IMR-90 (cell line): Measurements from ENCODE around the gene AAK1.

ENCODE experiments used
- CEBPB ChIP-seq: IDR thresholded peaks from 2 replicates; pipeline ENCODE4 v1.6.1; 2012; ENCODE audit warnings: low read depth, low read length, improper control_type of control experiment
- MAFK ChIP-seq: IDR thresholded peaks from 2 replicates; pipeline ENCODE4 v1.6.1; 2012; ENCODE audit warnings: low read depth, low read length, improper control_type of control experiment
- MXI1 ChIP-seq: IDR thresholded peaks from 2 replicates; pipeline ENCODE4 v1.6.1; 2012; ENCODE audit warnings: low read depth, mild to moderate bottlenecking, low read length, moderate library complexity, borderline replicate concordance
- POLR2A ChIP-seq: IDR thresholded peaks from 2 replicates; pipeline ENCODE4 v1.6.1; 2012; ENCODE audit warnings: mild to moderate bottlenecking, low read depth, low read length
- RAD21 ChIP-seq: IDR thresholded peaks from 2 replicates; pipeline ENCODE4 v1.6.1; 2012; ENCODE audit warnings: low read length, improper control_type of control experiment
- RCOR1 ChIP-seq: IDR thresholded peaks from 2 replicates; pipeline ENCODE4 v1.6.1; 2012; ENCODE audit warnings: mild to moderate bottlenecking, low read length, improper control_type of control experiment; ENCODE audit not compliant: insufficient replicate concordance
- RFX5 ChIP-seq: IDR thresholded peaks from 2 replicates; pipeline ENCODE4 v1.8.0; 2012; ENCODE audit warnings: low read depth, mild to moderate bottlenecking, low read length, moderate library complexity
- SMC3 ChIP-seq: fragments of 150-350 bp; IDR thresholded peaks from 2 replicates; pipeline ENCODE4 v1.6.1; 2016; ENCODE audit warnings: low read depth, mild to moderate bottlenecking, antibody characterized with exemption, low read length, moderate library complexity
- TF ChIP-seq, protein P1 (sequence below): conservative IDR thresholded peaks from 2 replicates; pipeline ENCODE4 v1.5.1; 2012; ENCODE audit warnings: mild to moderate bottlenecking, low read depth, low read length, improper control_type of control experiment
- TF ChIP-seq, protein P2 (sequence below): fragments of 150-350 bp; IDR thresholded peaks from 2 replicates; pipeline ENCODE4 v1.6.1; 2017; ENCODE audit warnings: mild to moderate bottlenecking, antibody characterized with exemption, low read length, low read depth
- TF ChIP-seq, protein P3 (sequence below): fragments of 150-350 bp; IDR thresholded peaks from 2 replicates; pipeline ENCODE4 v1.6.1; 2016; ENCODE audit warnings: low read depth, mild to moderate bottlenecking, low read length, moderate library complexity, borderline replicate concordance

DNA sequence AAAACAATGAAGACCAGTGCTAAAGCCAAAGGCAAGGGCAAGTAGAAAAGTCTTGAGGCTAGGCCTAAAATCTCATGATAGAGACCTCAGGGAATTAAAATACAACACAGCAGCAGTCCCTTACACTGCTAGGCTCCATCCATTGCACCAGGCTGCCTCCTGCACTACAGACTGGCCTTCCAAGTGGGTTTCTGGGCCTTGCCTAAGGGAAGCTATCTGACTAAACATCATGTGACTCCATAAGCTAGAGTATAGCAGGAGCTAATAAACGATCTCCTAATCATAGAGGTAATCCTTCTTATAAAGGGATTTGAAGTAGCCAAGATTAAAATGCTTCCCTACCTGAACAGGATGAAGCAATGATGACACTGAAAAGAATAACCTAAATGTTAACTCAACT, 128.7 kb downstream of the AAK1 start:
- TF ChIP-seq, protein P1, sequence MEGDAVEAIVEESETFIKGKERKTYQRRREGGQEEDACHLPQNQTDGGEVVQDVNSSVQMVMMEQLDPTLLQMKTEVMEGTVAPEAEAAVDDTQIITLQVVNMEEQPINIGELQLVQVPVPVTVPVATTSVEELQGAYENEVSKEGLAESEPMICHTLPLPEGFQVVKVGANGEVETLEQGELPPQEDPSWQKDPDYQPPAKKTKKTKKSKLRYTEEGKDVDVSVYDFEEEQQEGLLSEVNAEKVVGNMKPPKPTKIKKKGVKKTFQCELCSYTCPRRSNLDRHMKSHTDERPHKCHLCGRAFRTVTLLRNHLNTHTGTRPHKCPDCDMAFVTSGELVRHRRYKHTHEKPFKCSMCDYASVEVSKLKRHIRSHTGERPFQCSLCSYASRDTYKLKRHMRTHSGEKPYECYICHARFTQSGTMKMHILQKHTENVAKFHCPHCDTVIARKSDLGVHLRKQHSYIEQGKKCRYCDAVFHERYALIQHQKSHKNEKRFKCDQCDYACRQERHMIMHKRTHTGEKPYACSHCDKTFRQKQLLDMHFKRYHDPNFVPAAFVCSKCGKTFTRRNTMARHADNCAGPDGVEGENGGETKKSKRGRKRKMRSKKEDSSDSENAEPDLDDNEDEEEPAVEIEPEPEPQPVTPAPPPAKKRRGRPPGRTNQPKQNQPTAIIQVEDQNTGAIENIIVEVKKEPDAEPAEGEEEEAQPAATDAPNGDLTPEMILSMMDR: no peak
- no peak for TF ChIP-seq CEBPB
- TF ChIP-seq SMC3: no peak
- no peak for TF ChIP-seq RAD21
- TF ChIP-seq RCOR1: no peak
- no peak for TF ChIP-seq POLR2A
- TF ChIP-seq, protein P2, sequence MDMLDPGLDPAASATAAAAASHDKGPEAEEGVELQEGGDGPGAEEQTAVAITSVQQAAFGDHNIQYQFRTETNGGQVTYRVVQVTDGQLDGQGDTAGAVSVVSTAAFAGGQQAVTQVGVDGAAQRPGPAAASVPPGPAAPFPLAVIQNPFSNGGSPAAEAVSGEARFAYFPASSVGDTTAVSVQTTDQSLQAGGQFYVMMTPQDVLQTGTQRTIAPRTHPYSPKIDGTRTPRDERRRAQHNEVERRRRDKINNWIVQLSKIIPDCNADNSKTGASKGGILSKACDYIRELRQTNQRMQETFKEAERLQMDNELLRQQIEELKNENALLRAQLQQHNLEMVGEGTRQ: no peak
- no peak for TF ChIP-seq RFX5
- no peak for TF ChIP-seq MXI1
- TF ChIP-seq MAFK: no peak
- TF ChIP-seq, protein P3, sequence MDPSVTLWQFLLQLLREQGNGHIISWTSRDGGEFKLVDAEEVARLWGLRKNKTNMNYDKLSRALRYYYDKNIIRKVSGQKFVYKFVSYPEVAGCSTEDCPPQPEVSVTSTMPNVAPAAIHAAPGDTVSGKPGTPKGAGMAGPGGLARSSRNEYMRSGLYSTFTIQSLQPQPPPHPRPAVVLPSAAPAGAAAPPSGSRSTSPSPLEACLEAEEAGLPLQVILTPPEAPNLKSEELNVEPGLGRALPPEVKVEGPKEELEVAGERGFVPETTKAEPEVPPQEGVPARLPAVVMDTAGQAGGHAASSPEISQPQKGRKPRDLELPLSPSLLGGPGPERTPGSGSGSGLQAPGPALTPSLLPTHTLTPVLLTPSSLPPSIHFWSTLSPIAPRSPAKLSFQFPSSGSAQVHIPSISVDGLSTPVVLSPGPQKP: no peak
